ENCODE measurements around the gene PCDHGA1. TPM values are rescaled to one million over a fixed set of nuclear protein-coding genes. Genes with fewer than 3 reads are reported as not detected.

Gene PCDHGA1
- total and polyA plus RNA-seq, 2 of the 4 experiments (the other 2 are of a cell fraction) = 0.90 to 0.92 TPM

- no peaks in the 10 kb centered on the region for H3K9me1 ChIP-seq (ENCODE audit: insufficient read depth, low read length)
- H3K9ac ChIP-seq (ENCODE audit: low read depth, low read length) = no peak within 1 kb of the TSS
- ChIA-PET POLR2A (ENCODE audit: unreplicated experiment) (no interaction called here), CTCF (no interaction called here)
- WGBS, 2 experiments (ENCODE audit: extremely low coverage in 2 of 2, insufficient read length in 1 of 2) = 33% methylated on average over 9 of the region's 38 CpGs; no CpG with 5 or more reads in 1 of the 2 experiments
- no peaks in the 10 kb centered on the region for H4K20me1 ChIP-seq (ENCODE audit: insufficient read depth, low read length)
- H3K27me3 ChIP-seq (ENCODE audit: control insufficient read depth, insufficient read depth, low read length) = no peaks in the 10 kb centered on the region
- no peak within 1 kb of the TSS for H3K4ac ChIP-seq (ENCODE audit: low read depth, low read length)
- H3K4me1 ChIP-seq (ENCODE audit: control insufficient read depth, insufficient read depth, low read length) = peaks cover 1% of the 10 kb centered on the region; the same call in 1 of the 2 replicates
- H2BK15ac ChIP-seq (ENCODE audit: low read depth, low read length) = no peak within 1 kb of the TSS
- H4K91ac ChIP-seq (ENCODE audit: insufficient read depth, low read depth, low read length) = no peak within 1 kb of the TSS
- no peak for TF ChIP-seq MAZ (IDR thresholded peaks at IDR 0.05; ENCODE audit: borderline replicate concordance, low read depth, low read length)
- no peak for TF ChIP-seq ELK1 (IDR thresholded peaks at IDR 0.05; ENCODE audit: borderline replicate concordance, low read depth, low read length)
- TF ChIP-seq MAFK (IDR thresholded peaks at IDR 0.05; ENCODE audit: low read depth, low read length) = no peak
- no peak for TF ChIP-seq CHD1 (IDR thresholded peaks at IDR 0.05; ENCODE audit: low read depth, low read length)
- no peak for TF ChIP-seq FOS (IDR thresholded peaks at IDR 0.05; ENCODE audit: low read depth, low read length)
- TF ChIP-seq SMC3 (IDR thresholded peaks at IDR 0.05; ENCODE audit: low read depth, low read length) = no peak
- no peak for TF ChIP-seq RFX5 (IDR thresholded peaks at IDR 0.05; ENCODE audit: low read depth, low read length)
- peak; percentile 30; the same call in 1 of the 2 replicates for TF ChIP-seq RAD21 (IDR thresholded peaks at IDR 0.05; ENCODE audit: low read length)
- TF ChIP-seq, protein P1, sequence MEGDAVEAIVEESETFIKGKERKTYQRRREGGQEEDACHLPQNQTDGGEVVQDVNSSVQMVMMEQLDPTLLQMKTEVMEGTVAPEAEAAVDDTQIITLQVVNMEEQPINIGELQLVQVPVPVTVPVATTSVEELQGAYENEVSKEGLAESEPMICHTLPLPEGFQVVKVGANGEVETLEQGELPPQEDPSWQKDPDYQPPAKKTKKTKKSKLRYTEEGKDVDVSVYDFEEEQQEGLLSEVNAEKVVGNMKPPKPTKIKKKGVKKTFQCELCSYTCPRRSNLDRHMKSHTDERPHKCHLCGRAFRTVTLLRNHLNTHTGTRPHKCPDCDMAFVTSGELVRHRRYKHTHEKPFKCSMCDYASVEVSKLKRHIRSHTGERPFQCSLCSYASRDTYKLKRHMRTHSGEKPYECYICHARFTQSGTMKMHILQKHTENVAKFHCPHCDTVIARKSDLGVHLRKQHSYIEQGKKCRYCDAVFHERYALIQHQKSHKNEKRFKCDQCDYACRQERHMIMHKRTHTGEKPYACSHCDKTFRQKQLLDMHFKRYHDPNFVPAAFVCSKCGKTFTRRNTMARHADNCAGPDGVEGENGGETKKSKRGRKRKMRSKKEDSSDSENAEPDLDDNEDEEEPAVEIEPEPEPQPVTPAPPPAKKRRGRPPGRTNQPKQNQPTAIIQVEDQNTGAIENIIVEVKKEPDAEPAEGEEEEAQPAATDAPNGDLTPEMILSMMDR (conservative IDR thresholded peaks at IDR 0.05; ENCODE audit: low read depth, low read length) = peak; percentile 40
- no peak for TF ChIP-seq NFE2L2 (IDR thresholded peaks at IDR 0.05; ENCODE audit: low read depth, low read length)
- no peak for ATAC-seq (ENCODE audit: low read depth)
- dilution Hi-C loops (cut with HindIII; ENCODE audit: low sequenced_read_pairs, unreplicated experiment) (no loop called here), intact Hi-C loops (cut with micrococcal nuclease) (no loop called here), in situ Hi-C loops (cut with MboI; ENCODE audit: low sequenced_read_pairs) (no loop called here)
- no peak within 1 kb of the TSS for H2BK5ac ChIP-seq (ENCODE audit: low read depth, low read length, poor library complexity, severe bottlenecking)
- no peak within 1 kb of the TSS for H3K23ac ChIP-seq (ENCODE audit: low read depth, low read length)
- H3K4me3 ChIP-seq (ENCODE audit: insufficient read depth, low read depth, low read length) = no peak within 1 kb of the TSS; the same call in 1 of the 2 replicates
- no peak within 1 kb of the TSS for H3K14ac ChIP-seq (replicated peaks; ENCODE audit: low read depth, low read length)
- H3K4me2 ChIP-seq (ENCODE audit: low read depth, low read length) = no peak within 1 kb of the TSS; the same call in 1 of the 2 replicates
- peaks cover 24% of the 10 kb centered on the region for H3K36me3 ChIP-seq (ENCODE audit: control insufficient read depth, insufficient read depth, low read length)
- H3K27ac ChIP-seq (ENCODE audit: insufficient read depth, low read length) = no peak within 1 kb of the TSS
- H2BK120ac ChIP-seq (ENCODE audit: low read depth, low read length) = no peak within 1 kb of the TSS
- H3K79me1 ChIP-seq (ENCODE audit: low read depth in 1 of 2, low read length in 2 of 2) = peaks cover 7% of the 10 kb centered on the region in 2 experiments; a peak in 3 of 4 replicates
- H2AK5ac ChIP-seq (ENCODE audit: low read depth, low read length) = no peak within 1 kb of the TSS
- H4K8ac ChIP-seq (ENCODE audit: low read depth in 2 of 2, low read length in 2 of 2) = no peak within 1 kb of the TSS
- peak; percentile 49 for DNase-seq
- no peak within 1 kb of the TSS for H3K18ac ChIP-seq (ENCODE audit: low read depth, low read length)
- no peak within 1 kb of the TSS for H4K5ac ChIP-seq (ENCODE audit: low read depth, low read length)
- peak within 1 kb of the TSS; percentile 28 for H2AK9ac ChIP-seq (replicated peaks; ENCODE audit: low read depth, low read length, poor library complexity)
- BruUV-seq (replicated peaks) = no TSS peak
- peaks cover 51% of the 10 kb centered on the region for H3K9me3 ChIP-seq (ENCODE audit: control insufficient read depth, insufficient read depth, low read length)
- H2AFZ ChIP-seq (replicated peaks; ENCODE audit: low read length, poor library complexity) = peak within 1 kb of the TSS; percentile 67
- no peak within 1 kb of the TSS for H2BK20ac ChIP-seq (ENCODE audit: low read depth, low read length)
- no peak within 1 kb of the TSS for H3K56ac ChIP-seq (ENCODE audit: extremely low read depth, insufficient read depth, low read length)
Measured at GRCh38 chr5:141392429-141393198, 62.3 kb downstream of the PCDHGA1 start, which contains the start of gene PCDHGA8. Gene PCDHGA8 (plus strand): TSS chr5:141392633. CDS start chr5:141392814, 181 bp downstream.
